HG02798 (cell line): Measurements from ENCODE around the gene ZNF236.

Experiments used
- ATAC-seq: cut with Tn5 transposase; IDR thresholded peaks from one replicate; pipeline ENCODE4 v1.9.1; 2021; ENCODE audit warnings: mild to moderate bottlenecking; ENCODE audit not compliant: unreplicated experiment, poor library complexity

The ZNF236 gene

GRCh38 chr18:76855594-76855993 lies 33.2 kb downstream of the ZNF236 start:
- no peak for ATAC-seq

GRCh38 chr18:76857476-76857875 lies 35.1 kb downstream of the ZNF236 start:
- no peak for ATAC-seq

GRCh38 chr18:76859474-76860339 lies 37.4 kb downstream of the ZNF236 start:
- peak; percentile 96 for ATAC-seq

GRCh38 chr18:76860411-76860810 lies 38.1 kb downstream of the ZNF236 start:
- ATAC-seq: no peak

GRCh38 chr18:76866666-76867065 lies 44.3 kb downstream of the ZNF236 start:
- ATAC-seq: no peak

GRCh38 chr18:76873311-76873710 lies 51.0 kb downstream of the ZNF236 start:
- no peak for ATAC-seq

GRCh38 chr18:76873713-76874112 lies 51.4 kb downstream of the ZNF236 start:
- no peak for ATAC-seq

- no peak for ATAC-seq
Measured at GRCh38 chr18:76874642-76875389, 52.5 kb downstream of the ZNF236 start.

- peak; percentile 70 for ATAC-seq
Measured at GRCh38 chr18:76875390-76876325, 53.3 kb downstream of the ZNF236 start.

GRCh38 chr18:76878426-76878825 lies 56.1 kb downstream of the ZNF236 start:
- no peak for ATAC-seq

GRCh38 chr18:76880026-76880425 lies 57.7 kb downstream of the ZNF236 start:
- ATAC-seq: no peak

GRCh38 chr18:76881744-76882143 lies 59.4 kb downstream of the ZNF236 start:
- no peak for ATAC-seq

- no peak for ATAC-seq
Measured at GRCh38 chr18:76882146-76882545, 59.8 kb downstream of the ZNF236 start.

GRCh38 chr18:76885001-76885400 lies 62.6 kb downstream of the ZNF236 start:
- ATAC-seq: no peak

- no peak for ATAC-seq
Measured at GRCh38 chr18:76886112-76886511, 63.8 kb downstream of the ZNF236 start.

GRCh38 chr18:76889091-76889699 lies 66.8 kb downstream of the ZNF236 start:
- ATAC-seq: no peak

GRCh38 chr18:76892832-76893231 lies 70.5 kb downstream of the ZNF236 start:
- ATAC-seq: no peak

GRCh38 chr18:76894566-76895346 lies 72.4 kb downstream of the ZNF236 start:
- ATAC-seq: no peak

- no peak for ATAC-seq
Measured at GRCh38 chr18:76895498-76895897, 73.1 kb downstream of the ZNF236 start.
